ENCODE results near the gene TAB2.
"Not testable (repeated sequence)": the region's sequence is repeated elsewhere in the genome, so short reads cannot be mapped to it uniquely, and the experiment has no call there.

Gene TAB2

GRCh38 chr6:149459761-149460160, 142.2 kb downstream of the TAB2 start:
- DNase-seq (ENCODE audit: low read depth in 2 of 2) = no peak

GRCh38 chr6:149460249-149460648, 142.7 kb downstream of the TAB2 start:
- DNase-seq (ENCODE audit: low read depth in 2 of 2) = not testable (repeated sequence)
